HepG2 (cell line): ENCODE results near the gene PACS2. TPM values are rescaled to one million over a fixed set of nuclear protein-coding genes. Genes with fewer than 3 reads are reported as not detected.

ENCODE experiments used
- HDAC1 ChIP-seq: sonication (generic); formaldehyde crosslinking; IDR thresholded peaks from 2 replicates; pipeline ENCODE4 v1.5.1; 2020; ENCODE audit warnings: mild to moderate bottlenecking, missing genetic modification reagents
- HES4 ChIP-seq: sonication (generic); formaldehyde crosslinking; IDR thresholded peaks from 2 replicates; pipeline ENCODE4 v1.9.0; 2021; ENCODE audit warnings: mild to moderate bottlenecking, missing genetic modification reagents, borderline replicate concordance
- KLF12 ChIP-seq: sonication (generic); formaldehyde crosslinking; IDR thresholded peaks from 2 replicates; pipeline ENCODE4 v1.4.0; 2020; ENCODE audit warnings: missing genetic modification reagents, borderline replicate concordance
- THAP9 ChIP-seq: sonication (generic); formaldehyde crosslinking; IDR thresholded peaks from 2 replicates; pipeline ENCODE4; 2020; ENCODE audit warnings: missing genetic modification reagents, mild to moderate bottlenecking, borderline replicate concordance
- ZBTB4 ChIP-seq: sonication (generic); formaldehyde crosslinking; IDR thresholded peaks from 2 replicates; pipeline ENCODE4 v1.4.0; 2020; ENCODE audit warnings: missing genetic modification reagents, mild to moderate bottlenecking, borderline replicate concordance
- ZBTB43 ChIP-seq: sonication (generic); formaldehyde crosslinking; conservative IDR thresholded peaks from 2 replicates; pipeline ENCODE4 v1.4.0; 2020; ENCODE audit warnings: missing genetic modification reagents
- ZFY ChIP-seq: sonication (generic); formaldehyde crosslinking; IDR thresholded peaks from 2 replicates; pipeline ENCODE4 v1.4.0; 2020; ENCODE audit warnings: missing genetic modification reagents
- ZMAT3 ChIP-seq: sonication (generic); formaldehyde crosslinking; conservative IDR thresholded peaks from 2 replicates; pipeline ENCODE4 v1.7.0; 2021; ENCODE audit warnings: missing genetic modification reagents
- ZNF142 ChIP-seq: sonication (generic); formaldehyde crosslinking; IDR thresholded peaks from 2 replicates; pipeline ENCODE4 v1.4.0; 2020; ENCODE audit warnings: missing genetic modification reagents
- ZNF513 ChIP-seq: sonication (generic); formaldehyde crosslinking; conservative IDR thresholded peaks from 2 replicates; pipeline ENCODE4 v1.5.0; 2020; ENCODE audit warnings: missing genetic modification reagents
- ZNF614 ChIP-seq: IDR thresholded peaks from 2 replicates; pipeline ENCODE4 v1.6.1; 2018; ENCODE audit warnings: missing biosample characterization, missing genetic modification reagents, inconsistent platforms, borderline replicate concordance
- ZNF660 ChIP-seq: sonication (generic); formaldehyde crosslinking; IDR thresholded peaks from 2 replicates; pipeline ENCODE4 v1.5.1; 2020; ENCODE audit warnings: mild to moderate bottlenecking, low read depth, missing genetic modification reagents, borderline replicate concordance
- ZNF776 ChIP-seq: sonication (generic); formaldehyde crosslinking; IDR thresholded peaks from 2 replicates; pipeline ENCODE4 v1.4.0; 2020; ENCODE audit warnings: mild to moderate bottlenecking, missing genetic modification reagents
- polyA plus RNA-seq, 8 experiments: library from polyadenylated mRNA; depleted of rRNA in 3 of 8; stranded (reverse) in 7 of 8; unstranded in 1 of 8; fragments of >200 nt; fragmentation: Illumina TruSeq in 4 of 8; extraction: Trizol in 4 of 8; gene quantifications; 2 replicates each; pipeline versions ENCODE4 v1.2.1 to v1.2.3, GENCODE V29; 2011 to 2016; ENCODE audit warnings: low read depth in 4 of 8, missing spikeins in 1 of 8, mixed read lengths in 1 of 8; ENCODE audit not compliant: insufficient read depth in 1 of 8
- total RNA-seq, 5 experiments: library from RNA; depleted of rRNA; stranded (reverse); fragments of >200 nt; fragmentation: Illumina TruSeq; extraction: Trizol; gene quantifications; 2 replicates each; pipeline ENCODE4 v1.2.3, GENCODE V29; 2016; ENCODE audit warnings: low read depth in 1 of 5

The PACS2 gene
- total and polyA plus RNA-seq, 2 of the 13 experiments (the other 11 are each of a cell fraction or from before 2014, with no cell fraction given): 23.6 to 27.6 TPM

GRCh38 chr14:105300542-105301102, 13.9 kb upstream of the PACS2 start, which contains the start of gene BRF1 (continued):
- TF ChIP-seq HES4 (CRISPR knock-in tag) (0 out of 2 replicates have a peak, but pooled peaks have one; percentile 27), ZBTB43 (CRISPR knock-in tag) (no peak), ZNF513 (CRISPR knock-in tag) (no peak), ZNF776 (CRISPR knock-in tag) (0 out of 2 replicates have a peak, but pooled peaks have one; percentile 41), THAP9 (CRISPR knock-in tag) (no peak), ZNF660 (CRISPR knock-in tag) (no peak), ZFY (CRISPR knock-in tag) (peak; percentile 95), ZBTB4 (CRISPR knock-in tag) (no peak), KLF12 (CRISPR knock-in tag) (0 out of 2 replicates have a peak, but pooled peaks have one; percentile 16), ZNF142 (CRISPR knock-in tag) (0 out of 2 replicates have a peak, but pooled peaks have one; percentile 4), ZMAT3 (CRISPR knock-in tag) (no peak), ZNF614 (CRISPR knock-in tag) (no peak), HDAC1 (CRISPR knock-in tag) (0 out of 2 replicates have a peak, but pooled peaks have one; percentile 4)
